Hepatic stellate cell (primary cell): ENCODE measurements around the gene PMEPA1.

Experiments used
- DNase-seq: peaks from one replicate; pipeline ENCODE4 v3.0.0; 2011; ENCODE audit warnings: low spot score

Gene PMEPA1

DNA sequence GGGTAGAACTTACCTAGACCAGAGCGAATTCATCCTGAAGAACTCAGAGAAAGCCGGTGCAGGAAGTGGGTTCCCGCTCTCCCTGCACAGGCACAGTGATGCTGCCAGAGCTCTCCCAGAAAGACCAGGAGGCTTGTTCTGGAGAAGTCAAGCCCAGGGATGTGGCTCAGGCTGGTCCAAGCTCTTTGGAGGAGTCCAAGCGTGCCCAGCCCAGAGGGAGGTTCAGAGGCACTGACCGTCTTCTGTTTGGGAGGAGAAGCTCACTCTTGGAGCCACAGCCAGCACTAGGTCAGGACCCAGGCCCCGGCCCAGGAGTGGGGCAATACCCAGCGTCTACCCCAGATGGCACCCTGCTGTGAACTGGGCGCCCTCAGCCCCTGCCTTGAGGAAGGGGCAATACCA is 1.5 kb upstream of the PMEPA1 start:
- DNase-seq = no peak

DNA sequence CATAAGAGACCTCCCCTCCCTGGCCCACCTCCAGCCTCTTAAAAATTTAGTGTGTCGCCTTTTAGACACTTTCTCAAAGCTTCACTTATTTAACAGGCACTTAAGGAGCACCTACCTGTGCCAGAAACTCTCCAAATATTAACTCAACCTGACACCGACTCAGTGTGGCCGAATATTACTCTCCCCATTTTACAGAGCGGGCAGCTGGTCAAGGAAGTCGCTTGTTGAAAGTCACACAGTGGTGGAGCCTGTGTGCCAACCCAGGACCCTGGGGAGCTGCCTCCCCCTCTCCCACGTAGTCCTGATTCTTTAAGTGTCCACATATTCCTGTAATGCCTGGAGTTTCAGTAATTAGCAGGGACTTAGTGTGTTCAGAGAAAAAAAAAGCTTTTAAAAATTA is 1.0 kb upstream of the PMEPA1 start:
- no peak for DNase-seq

DNA sequence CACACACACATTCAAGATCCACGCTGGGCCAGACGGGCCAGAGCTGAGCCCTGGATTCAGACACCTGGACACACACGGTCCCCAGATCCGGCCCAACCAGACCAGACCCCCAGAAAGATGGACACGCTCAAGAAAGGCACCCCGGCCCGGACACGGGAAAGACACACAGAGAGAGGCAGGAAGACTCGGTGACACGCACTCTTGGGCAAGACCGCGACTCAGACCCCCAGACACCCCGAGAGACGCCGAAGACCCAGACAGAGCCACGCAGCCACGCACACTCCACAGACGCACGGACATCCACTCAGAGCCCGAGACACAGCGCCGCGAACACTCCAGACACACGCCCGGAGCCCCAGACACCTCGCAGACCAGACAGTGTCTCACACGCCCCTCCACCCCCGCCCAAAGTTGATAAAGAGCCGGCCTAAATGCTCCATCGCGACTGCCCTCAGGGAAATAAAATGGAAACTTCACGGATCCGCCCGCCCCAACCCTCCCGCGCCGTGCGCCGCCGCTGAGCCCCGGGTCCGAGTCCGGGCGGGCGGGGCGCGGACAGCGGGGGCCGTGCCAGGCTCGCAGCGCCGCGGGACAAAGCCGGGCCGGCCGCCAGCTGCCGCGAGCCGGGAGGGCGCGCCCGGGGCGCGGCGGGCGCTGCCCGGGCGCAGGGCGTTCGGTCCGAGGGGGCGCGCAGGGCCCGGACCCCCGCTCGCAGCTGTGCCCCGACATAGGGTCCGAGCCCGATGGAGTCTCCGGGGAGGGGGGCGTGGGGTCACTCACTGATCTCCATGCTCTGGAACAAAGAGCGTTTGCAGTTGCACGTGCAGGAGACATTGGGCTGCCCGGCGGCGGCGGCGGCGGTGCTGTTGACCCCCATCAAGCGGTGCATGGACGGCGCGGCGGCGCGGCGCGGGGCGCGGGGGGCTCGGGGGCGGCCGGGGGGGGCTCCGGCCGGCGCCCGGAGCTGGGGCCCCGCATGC is 831 bp downstream of the PMEPA1 start:
- no peak for DNase-seq

DNA sequence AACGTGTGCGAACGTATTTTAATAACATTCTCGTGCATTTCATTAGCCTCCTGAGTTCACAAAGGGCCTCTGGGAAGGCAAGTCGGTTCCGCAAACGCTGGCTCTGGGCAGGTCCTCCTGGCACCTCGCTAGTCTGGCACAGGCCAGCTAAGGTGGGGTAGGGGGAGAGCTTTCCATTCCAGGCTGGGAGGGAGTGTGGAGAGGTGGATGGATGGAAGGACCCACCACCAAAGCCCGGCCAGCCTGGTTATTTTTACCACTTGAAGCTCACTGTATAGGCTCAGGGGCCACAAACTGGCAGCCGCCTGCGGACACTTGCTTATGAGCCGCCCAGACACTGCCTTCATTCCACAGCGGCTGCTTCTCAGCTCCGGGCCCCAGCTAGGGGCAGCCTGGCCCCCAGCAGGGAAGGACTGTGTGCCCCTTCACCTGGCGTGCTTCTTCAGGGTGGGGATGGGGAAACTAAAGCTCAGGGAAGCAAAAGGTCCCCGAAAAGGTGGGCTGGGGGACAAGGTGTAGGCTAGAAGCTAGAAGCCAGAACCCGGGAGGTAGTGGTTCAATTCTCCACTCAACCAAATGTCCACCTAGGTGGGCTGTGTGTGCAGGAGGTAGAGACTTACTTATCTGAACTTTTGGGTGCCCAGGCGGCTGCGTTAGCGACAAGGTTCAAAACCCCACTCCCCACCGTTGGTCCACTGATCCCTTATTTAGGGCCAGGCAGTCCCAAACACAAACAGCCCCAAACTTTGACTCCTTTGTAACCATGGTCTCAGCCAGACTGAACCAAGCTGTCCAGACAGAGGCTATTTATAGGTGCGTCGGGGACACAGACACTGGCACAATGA is 1.7 kb downstream of the PMEPA1 start:
- no peak for DNase-seq

DNA sequence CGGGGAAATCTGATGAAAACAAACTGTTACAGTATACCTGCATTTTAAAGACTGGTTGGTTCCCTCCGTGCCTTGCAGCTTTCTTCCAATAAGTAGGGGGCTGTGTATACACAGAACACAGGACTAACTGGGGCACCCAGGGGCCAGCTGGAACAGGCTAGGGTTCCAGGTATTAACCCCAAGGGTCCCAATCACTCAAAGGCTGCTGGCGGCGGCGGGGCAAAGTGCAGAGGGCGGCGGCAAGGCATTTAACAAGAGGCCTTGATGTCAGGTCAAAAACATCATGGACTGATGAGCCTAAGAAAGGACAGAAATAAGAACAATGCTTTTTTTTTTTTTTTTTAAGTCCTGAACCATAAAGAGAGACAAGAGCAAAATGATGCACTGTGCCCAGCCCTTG is 2.5 kb downstream of the PMEPA1 start:
- no peak for DNase-seq

DNA sequence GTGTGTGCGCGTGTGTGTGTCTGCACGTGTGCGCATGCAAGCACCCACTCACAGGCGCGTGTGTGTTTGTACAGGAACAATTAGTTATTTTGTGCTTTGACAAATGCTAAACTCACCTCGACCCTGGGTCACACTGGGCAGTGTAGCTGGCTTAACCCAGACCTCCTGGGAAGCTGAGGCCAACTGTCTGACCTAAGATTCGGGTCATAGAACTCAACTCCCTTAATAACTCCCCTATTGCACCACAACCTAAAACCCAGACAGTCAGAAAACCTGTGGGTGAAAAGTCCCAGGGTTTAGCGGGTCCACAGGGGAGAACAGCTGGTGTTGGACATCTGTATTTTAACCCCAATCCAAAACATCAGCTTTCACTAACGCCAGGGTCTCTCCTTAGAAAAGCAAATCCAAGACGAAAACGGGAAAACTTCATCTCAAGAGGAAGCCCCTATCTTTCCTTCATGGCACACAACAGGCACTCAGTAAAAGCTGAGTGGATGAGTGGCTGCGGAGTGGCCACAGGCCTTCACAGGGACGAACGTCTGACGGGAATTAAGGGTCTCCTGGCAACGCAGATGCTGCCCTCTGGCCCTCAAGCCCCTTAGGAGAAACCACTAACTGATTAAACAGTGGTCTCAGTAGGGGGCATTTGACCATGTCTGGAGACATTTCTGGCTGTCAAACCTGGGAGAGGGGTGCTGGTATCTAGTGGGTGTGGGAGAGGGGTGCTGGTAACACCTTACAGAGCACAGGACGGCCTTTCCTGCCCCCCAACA is 4.5 kb downstream of the PMEPA1 start:
- no peak for DNase-seq

DNA sequence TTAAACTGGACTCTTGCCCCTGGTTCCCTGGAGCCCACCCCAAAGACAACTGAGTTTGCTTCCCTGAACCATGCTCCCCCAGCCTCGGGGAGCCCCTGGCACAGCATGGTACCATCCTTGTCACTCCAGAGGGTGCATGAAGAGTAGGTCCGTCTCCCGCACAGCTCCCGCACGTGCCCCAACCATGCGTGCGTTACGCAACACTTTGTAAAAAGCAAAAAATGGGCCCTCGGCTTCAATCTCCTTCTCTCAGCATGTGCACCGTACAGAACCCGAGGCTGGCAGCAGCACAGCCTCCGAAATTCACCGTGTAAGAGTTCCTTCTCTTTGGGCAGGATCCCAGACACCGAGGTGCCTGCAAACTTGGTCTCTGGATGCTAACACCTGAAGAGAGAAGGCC is 5.6 kb downstream of the PMEPA1 start:
- DNase-seq = no peak

DNA sequence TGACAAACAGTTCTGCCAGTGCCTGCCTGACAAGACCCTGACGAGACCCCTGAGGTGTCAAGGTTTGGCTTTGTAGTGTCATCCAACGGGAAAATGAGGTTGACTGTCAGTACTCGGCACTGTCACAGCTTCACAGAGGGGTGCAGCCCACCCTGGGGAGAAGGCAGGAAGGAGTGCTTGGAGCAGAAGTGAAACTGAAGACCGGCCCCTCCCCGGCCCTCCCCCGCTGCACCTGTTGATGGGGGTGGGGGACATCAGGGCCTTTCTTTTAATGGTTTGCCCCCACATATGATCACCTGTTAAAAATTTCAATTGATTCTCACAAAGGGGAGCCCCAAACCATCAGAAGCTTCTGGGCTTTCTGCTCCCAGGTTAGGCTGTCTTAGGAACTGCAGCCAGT is 6.8 kb downstream of the PMEPA1 start:
- DNase-seq = no peak

DNA sequence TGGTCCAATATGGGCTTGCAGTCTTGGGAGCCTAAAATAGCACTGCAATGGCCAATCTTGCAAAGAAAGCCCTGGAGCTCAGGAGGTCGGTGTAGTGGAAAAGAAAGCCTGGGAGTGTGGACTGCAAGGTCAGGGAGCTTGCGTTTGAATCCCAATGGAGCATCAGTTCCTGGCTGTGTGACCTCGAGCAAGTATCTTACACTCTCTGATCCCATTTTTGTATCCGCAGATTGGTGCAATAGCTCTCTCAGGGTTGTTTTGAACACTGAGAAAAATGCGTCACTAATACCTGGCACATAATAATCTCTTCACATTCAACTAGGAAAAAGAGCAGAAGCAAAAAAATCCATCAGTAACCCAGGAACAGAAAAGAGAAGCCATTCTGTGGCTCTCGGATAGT is 7.3 kb downstream of the PMEPA1 start:
- DNase-seq = no peak

DNA sequence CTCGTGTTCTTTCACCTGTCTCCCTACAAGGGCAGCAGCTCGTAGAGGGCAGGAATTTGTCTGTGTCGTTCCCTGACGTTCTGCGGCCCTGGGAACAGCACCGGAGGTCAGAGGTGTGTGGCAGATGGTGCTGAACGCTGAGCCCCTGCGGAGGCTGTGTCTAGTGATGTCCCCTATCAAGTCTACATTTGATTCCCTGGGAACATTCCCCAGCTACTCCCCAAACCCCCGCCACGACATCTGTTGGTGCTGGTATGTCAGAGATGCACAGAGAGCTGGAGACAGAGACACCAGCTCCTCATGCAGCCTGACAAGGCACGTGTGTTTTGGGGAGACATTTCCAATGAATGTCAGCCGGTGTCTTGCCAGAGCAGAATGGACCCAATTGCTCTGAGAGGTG is 7.7 kb downstream of the PMEPA1 start:
- DNase-seq = no peak

DNA sequence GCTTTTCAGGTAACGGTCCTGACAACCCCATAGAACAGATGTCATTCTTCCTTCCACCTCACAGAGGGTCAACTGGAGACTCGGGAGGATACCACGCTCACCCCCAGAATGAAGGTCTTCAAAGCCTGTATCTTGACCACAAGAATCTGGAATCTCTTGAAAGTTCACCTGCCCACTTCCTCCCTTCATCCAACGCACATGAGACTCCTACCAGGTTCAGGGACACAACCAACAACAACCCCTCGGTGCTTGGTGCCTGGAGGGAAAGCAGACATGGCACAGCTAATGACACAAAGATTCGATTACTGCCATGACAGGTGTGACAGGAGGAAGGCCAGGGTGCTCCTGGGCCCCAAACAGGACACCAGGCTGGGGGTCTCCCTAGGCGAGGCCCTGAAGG is 8.2 kb downstream of the PMEPA1 start:
- DNase-seq = no peak

DNA sequence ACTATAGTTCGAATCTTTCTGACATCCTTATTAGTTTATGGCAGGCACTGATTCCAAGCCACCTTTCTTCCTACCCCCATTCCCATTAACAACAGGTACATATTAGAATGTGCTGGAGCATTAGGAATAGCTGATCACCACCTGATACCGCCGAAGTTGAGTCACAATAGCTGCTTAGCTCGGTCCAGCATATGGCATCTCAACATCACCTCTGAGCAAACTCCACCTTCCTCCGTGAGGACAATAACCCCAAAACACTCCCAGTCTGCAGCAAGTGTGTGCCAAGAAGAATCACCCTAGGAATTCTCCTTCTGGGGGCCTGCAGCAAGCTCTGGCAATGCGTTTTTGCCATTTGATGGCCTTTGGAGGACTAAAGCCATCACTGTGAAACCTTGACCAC is 8.7 kb downstream of the PMEPA1 start:
- no peak for DNase-seq

DNA sequence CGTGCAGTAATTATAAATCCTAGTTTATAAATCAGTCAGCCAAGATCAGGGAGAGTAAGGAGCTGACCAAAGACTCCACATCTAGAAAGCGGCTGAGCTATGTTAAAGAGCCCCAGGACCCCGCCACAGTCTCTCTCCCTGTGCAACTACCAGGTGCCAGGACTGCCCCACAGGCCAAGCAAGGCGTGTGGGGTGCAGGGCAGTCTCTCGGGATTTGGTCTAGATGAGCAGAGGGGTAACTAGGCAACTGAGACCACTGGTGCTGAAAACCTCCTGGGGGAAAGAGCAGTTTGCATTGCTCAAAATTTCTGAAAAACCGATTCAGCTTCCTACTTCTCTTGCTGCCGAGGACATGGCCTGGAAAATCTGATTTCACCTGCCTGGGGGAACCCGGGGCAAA is 10.4 kb downstream of the PMEPA1 start:
- DNase-seq = no peak

DNA sequence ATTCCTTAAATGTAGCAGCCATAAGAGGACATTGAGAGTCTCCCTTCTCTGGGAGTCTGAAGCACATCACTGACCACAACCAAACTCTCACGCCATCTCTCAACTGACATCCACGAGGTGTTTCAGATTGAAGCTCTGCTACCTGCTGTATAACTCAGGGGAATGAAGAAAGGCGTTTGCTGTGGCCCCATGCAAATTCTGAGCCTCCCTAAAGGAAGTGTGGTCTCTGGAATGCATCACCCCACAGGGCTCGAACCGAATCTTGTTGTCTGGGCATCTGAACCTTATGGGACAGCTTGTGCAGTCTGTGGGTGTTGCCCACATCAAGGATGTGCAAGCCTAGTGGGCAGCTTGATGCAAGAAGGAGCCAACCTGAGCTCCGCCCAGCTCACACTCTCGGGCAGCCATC is 10.9 kb downstream of the PMEPA1 start:
- no peak for DNase-seq

DNA sequence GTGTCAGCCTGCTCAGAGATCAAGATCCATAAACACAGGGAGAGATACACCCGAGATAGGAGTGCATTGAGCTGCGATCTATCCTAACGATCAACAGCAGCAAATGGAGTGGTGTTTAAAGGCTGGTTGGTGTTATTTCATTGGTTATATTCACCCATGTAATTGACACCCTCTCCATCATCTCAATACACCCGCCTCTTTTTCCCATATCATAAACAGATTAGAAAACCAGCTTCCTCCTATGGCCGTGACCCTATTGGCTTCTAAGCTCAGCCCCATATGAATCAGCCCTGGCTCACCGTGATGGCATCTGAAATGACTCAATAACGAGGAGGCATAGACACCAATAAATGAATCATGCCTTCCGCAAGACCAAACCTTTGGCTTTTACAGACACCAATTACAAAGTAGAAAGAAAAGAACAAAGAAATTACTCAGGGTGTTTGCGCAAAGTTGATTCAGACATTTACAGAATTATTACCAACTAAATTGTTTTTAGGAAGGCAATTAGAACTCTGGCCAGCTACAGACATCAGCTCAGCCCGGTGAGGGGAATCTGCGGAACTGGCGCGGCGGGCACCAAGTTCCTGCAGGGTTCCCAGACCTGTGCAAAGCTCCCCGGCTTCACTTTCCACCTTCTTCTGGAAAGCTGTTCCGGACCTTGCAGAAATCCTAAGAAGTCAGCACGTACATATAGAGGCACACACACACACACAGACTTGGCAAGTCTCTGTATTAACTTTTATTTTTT is 11.5 kb downstream of the PMEPA1 start:
- peak; percentile 79 for DNase-seq

DNA sequence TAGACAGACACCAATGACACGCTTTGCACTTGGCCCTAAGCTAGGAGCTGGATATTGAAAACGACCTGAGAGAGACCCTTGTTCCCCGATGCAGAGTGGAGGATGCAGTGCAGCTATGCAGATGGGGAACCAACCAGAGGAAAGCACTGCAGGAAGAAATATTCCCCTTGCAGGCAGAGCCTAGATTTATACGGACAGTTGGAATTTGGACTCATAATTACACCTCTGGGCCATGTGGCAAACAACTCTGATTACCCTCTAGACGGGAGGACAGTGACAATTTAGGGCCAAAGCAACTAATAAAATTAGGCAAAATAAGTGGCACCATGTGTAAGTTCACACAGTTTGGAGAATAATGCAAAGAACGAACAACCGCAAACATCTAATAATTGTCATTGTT is 12.3 kb downstream of the PMEPA1 start:
- DNase-seq = no peak

DNA sequence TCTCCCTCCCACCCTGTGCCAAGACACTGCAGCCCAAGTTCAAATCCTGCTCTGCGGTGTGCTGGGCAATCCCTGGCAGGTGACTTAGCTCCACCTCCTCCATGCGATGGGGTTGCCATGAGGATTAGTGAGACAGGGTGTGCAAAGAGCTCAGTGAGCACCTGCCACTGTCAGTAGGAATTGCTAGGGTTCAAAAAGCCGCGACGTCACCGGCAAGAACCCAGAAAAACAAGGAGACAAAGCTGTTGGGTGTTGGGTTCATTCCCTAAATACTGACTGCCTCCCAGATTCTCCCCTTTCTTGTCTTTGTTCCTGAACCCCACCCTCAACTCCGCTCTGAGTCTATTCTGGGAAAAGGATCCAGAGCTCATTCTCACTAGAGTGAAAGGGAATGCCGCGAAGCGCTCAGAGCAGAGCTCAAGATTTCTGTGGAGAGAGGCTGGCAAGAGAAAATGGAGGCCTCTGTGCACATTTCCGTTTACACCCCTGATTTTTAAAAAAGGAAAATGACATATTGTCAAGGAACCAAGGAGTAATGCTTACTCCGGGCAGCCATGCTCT is 13.3 kb downstream of the PMEPA1 start:
- no peak for DNase-seq

DNA sequence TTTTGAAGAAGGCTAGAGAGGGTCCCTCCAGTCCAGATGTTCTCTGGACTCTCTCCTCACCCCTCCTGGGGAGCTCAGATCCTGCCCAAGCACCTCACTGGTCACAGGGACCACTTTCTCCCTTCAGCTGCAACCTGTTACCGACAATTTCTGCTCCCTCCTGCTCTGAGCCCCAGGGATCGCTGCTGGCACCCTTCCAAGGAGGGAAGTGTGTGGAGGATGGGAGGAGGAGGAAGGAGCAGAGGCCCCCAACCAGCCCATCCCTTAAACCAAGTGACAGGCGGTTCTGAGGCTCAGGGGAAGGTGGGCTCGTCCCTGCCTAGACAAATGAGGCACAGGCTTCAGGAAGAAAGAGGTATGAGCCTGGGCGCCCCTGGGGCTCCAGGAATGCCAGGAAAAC is 13.9 kb downstream of the PMEPA1 start:
- DNase-seq = no peak

DNA sequence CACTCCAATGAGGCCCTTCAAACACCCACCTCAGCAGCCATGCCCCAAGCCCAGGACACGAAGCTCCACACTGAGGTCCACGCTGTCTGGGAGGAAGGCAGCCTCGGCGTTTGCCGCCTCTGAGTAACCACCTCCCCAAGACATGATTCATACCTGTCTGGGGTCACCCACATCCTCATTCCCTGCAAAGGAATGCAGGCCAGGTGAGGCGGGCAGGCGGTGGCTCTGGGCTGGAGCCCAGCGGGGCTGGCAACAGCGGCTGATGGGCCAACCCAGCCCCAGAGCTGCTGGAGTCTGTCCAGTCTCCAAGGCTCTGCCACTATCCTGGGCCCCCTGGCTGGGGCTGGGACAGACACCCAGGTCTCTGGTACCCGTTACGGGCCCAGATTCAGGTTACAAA is 14.8 kb downstream of the PMEPA1 start:
- no peak for DNase-seq

DNA sequence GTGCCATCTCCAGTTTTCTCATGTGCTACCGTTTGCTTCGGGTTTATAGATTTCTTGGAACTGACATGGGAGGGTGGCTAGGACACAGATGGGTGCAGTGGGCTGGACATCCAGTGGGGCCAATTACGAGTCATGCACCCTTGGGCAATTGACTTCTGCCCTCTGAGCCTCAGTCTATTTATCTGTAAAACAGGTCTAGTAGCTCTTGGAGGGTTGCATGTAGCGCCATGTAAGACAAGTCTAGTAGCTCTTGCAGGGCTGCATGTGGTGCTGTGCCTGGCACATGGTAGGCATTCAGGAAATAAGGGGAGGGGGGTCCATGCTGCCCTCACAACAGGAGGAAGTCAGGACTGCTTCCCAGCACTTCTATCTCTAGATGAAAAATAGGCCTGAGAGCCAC is 15.3 kb downstream of the PMEPA1 start:
- no peak for DNase-seq

DNA sequence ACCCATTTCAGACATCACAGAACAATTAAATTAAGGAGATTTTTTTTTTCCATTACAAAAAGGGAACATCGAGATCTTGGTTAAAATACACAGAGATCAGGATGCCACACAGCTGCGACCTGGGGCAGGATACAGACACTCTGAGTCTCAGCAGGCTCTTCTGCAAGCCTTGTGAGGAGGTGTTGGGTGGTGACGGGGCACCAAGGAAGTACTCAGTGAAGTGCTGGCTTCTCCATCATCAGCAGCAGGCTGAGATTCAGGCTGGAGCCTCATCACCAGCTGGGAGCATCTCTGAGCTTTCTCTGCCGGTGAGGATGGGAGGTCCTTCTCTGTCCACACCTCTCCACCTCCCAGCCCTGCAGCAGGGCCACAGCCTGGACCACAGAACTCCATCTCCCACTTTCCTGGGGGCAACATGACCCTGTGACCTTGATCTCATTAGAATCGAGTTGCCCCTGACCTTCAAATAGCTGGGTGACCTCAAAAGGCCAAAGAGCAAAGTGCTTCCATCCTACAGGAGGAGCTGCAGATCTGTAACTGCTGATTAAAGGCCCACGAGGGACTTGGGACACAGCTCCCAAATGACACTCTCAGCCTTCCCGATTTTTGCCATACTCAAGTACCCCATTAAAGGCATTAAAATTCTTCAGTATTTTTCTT is 16.0 kb downstream of the PMEPA1 start:
- no peak for DNase-seq
